Ascending aorta (tissue), 2 donors: ENCODE results near the gene ZMYM3. TPM values are rescaled to one million over a fixed set of nuclear protein-coding genes. Genes with fewer than 3 reads are reported as not detected.
"Not testable (repeated sequence)": the region's sequence is repeated elsewhere in the genome, so short reads cannot be mapped to it uniquely, and the experiment has no call there.

Source experiments
- DNase-seq, 2 donors: peaks; one replicate each; pipeline ENCODE4 v3.0.0-alpha.2; 2019; ENCODE audit warnings: low spot score in 2 of 2
- H3K27ac ChIP-seq, 2 donors: fragments of 200-600 bp; sonication (generic); one replicate each; pipeline ENCODE4 v1.5.1; 2016 to 2017; ENCODE audit warnings: mild to moderate bottlenecking in 1 of 2
- H3K27me3 ChIP-seq: fragments of 200-600 bp; sonication (generic); one replicate; pipeline ENCODE4 v1.5.1; 2017
- H3K36me3 ChIP-seq, 2 donors: fragments of 200-600 bp; sonication (generic); one replicate each; pipeline ENCODE4 v1.5.1; 2016
- H3K4me1 ChIP-seq, 2 donors: fragments of 200-600 bp; sonication (generic); one replicate each; pipeline ENCODE4 v1.5.1; 2016 to 2017; ENCODE audit warnings: mild to moderate bottlenecking in 1 of 2
- H3K4me3 ChIP-seq, 2 donors: fragments of 200-600 bp; sonication (generic); one replicate each; pipeline ENCODE4 v1.5.1; 2016 to 2017; ENCODE audit warnings: mild to moderate bottlenecking in 1 of 2
- H3K9me3 ChIP-seq, 2 donors: fragments of 200-600 bp; sonication (generic); one replicate each; pipeline ENCODE4 v1.5.1; 2016
- CTCF ChIP-seq, 3 experiments: fragments of 200-600 bp in 2 of 3; fragments of 450-650 bp in 1 of 3; sonication (generic) in 2 of 3; IDR thresholded peaks; one replicate each; pipeline ENCODE4 v1.5.1; 2016 to 2019; ENCODE audit warnings: antibody characterized with exemption in 3 of 3, mild to moderate bottlenecking in 1 of 3, moderate library complexity in 1 of 3
- intact Hi-C: fragments of 100-400 bp; cut with DNase I; formaldehyde crosslinking; loops from one replicate; pipeline ENCODE4 v1.15.1; 2023
- total RNA-seq: library from RNA; depleted of rRNA; stranded (reverse); fragments of >200 nt; gene quantifications from one replicate; pipeline ENCODE4 v1.1.0, GENCODE V29; 2016

ZMYM3 gene
- total RNA-seq, result 12.5 TPM

DNA sequence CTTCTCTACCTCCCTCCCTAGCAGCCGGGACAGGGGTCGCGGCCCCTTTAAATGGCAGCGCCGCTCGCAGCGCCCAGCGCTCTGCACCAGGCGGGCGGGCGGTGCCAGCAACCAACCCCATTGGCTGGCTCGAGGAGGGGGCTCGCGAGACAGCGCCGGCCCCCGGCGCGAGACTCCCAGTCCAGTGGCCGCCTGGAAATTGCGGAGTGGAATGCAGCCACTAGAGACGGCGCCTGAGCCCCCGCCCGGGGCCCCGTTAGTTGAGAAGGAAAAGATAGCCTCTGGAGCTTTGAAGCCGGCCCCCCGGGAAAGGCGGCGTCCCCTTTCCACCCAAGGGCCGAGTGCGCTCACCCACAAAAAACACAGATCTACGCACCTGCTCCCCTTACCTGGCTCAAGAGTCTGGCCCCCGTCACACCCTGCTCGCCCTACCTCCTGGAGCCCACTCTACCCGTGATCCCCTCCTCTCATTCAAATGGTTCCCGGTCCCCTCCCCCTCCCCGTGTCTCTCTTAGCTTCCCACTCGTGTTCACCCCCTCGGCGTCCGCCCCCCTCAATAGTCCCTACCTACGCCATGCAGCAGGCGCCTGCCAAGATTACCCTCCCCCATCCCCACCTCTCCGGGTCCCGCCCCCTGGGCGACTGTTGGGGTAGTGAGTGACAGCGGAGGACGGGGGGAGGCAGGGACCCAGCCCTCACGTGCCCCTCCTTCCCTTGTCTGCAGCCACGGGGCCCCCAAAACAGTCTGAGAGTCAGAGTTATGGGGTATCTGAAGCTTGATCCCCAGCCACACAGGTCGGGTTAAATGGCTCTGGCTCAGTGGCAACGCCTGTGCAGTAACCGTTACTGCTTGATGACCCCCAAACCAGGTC lies at the start of gene ZMYM3:
TSS of gene ZMYM3 (minus strand) at position 49 of the 872 bp plus-strand sequence. CDS start 885 bp downstream, outside the sequence.
- Histone ChIP-seq H3K36me3 (peaks cover 0 to 6% of the 10 kb centered on the region in 2 donors), H3K4me3 (peak within 1 kb of the TSS; percentile 51 to 73), H3K27me3 (no peaks in the 10 kb centered on the region), H3K9me3 (no peaks in the 10 kb centered on the region), H3K4me1 (peaks cover 2 to 8% of the 10 kb centered on the region in 2 donors), H3K27ac (peak within 1 kb of the TSS; percentile 77 to 91)
- no peak for TF ChIP-seq CTCF (IDR thresholded peaks at IDR 0.05)
- DNase-seq, result peak; percentile 57 to 89
- intact Hi-C loops, result loop anchor here (1.0 kb wide), 3 partner anchors 29 to 111 kb away; partner anchors contain the start of gene NONO

- Histone ChIP-seq H3K4me1 (no peaks in the 10 kb centered on the region), H3K9me3 (no peaks in the 10 kb centered on the region), H3K36me3 (peaks cover 13 to 25% of the 10 kb centered on the region in 2 donors), H3K27ac (peak overlapping the region; percentile 58 to 70), H3K4me3 (peak overlapping the region; percentile 21 to 63), H3K27me3 (no peaks in the 10 kb centered on the region)
- no peak for DNase-seq
- intact Hi-C loops, result loop anchor here (5.0 kb wide), 1 partner anchor 60 kb away; no protein-coding TSS in a partner anchor
- TF ChIP-seq CTCF (IDR thresholded peaks at IDR 0.05), result no peak
Measured at GRCh38 chrX:71302461-71303213, 48.7 kb upstream of the ZMYM3 start.

GRCh38 chrX:71301195-71301924 lies 47.4 kb upstream of the ZMYM3 start, which contains the start of gene ITGB1BP2:
Gene ITGB1BP2, plus strand, starts transcription at chrX:71301750. Its CDS starts 57 bp downstream, at chrX:71301807.
- peak in 1 of 2 donors; percentile 66 for DNase-seq
- Histone ChIP-seq H3K4me3 (peak within 1 kb of the TSS; percentile 21 to 63), H3K9me3 (no peaks in the 10 kb centered on the region), H3K27me3 (no peaks in the 10 kb centered on the region), H3K36me3 (peaks cover 19 to 37% of the 10 kb centered on the region in 2 donors), H3K4me1 (no peaks in the 10 kb centered on the region), H3K27ac (peak within 1 kb of the TSS; percentile 58 to 70)
- TF ChIP-seq CTCF (IDR thresholded peaks at IDR 0.05), result no peak
- intact Hi-C loops, result loop anchor here (1.0 to 5.0 kb wide), 2 partner anchors 18 to 61 kb away; partner anchors contain the start of gene NONO

DNA sequence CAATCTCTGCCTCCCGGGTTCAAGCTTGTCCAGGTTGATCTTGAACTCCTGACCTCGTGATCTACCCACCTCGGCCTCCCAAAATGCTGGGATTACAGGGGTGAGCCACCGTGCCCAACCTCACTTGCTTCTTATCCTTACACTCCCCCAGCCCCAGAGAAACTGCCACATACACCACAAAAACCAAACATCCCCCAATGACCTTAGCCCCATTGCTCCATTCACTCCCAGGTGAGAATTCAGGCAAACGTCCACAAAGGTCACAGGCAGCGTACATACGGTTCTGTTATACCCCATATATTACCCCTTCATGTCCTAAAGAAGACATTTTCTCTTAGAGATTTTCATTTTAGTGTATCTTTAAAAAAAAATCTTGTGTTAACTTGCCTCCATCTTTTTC lies 46.6 kb upstream of the ZMYM3 start:
- H3K27me3 ChIP-seq, DNase-seq, H3K4me1 ChIP-seq, H3K9me3 ChIP-seq, H3K27ac ChIP-seq, H3K4me3 ChIP-seq: not testable (repeated sequence)
- peaks cover 25 to 46% of the 10 kb centered on the region in 2 donors for H3K36me3 ChIP-seq
- intact Hi-C loops, result loop anchor here (5.0 kb wide), 1 partner anchor 62 kb away; no protein-coding TSS in a partner anchor

- intact Hi-C loops, result loop anchor here (5.0 kb wide), 1 partner anchor 62 kb away; no protein-coding TSS in a partner anchor
- not testable (repeated sequence) for DNase-seq, H3K4me1 ChIP-seq, H3K9me3 ChIP-seq, H3K27me3 ChIP-seq, H3K27ac ChIP-seq, H3K4me3 ChIP-seq
- peaks cover 30 to 49% of the 10 kb centered on the region in 2 donors for H3K36me3 ChIP-seq
Measured at GRCh38 chrX:71300064-71300463, 46.1 kb upstream of the ZMYM3 start.

DNA sequence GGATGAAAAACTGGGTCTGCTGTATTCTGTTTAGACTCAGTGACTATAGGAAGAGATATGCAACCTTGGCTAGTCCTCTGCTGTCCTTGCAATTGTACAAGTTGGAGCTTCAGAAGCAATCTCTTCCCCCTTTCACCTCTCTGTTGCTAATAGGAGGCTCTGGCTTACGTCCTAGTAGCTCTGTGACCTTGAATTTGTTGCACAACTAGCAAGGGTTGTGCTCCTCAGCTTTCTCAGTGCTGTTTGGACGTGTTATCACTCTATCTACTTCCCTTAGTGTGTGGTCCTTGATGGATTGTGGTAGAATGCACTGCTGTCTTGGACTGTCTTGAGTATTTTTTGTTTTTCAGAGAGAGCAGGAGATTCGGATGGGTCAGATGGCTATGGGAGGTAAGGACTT lies 44.2 kb upstream of the ZMYM3 start:
- TF ChIP-seq CTCF (IDR thresholded peaks at IDR 0.05), result no peak
- no peak for DNase-seq
- Histone ChIP-seq H3K36me3 (peaks cover 48 to 69% of the 10 kb centered on the region in 2 donors), H3K4me1 (no peaks in the 10 kb centered on the region), H3K9me3 (no peaks in the 10 kb centered on the region), H3K27me3 (no peaks in the 10 kb centered on the region), H3K27ac (no peak overlapping the region), H3K4me3 (no peak overlapping the region)
- intact Hi-C loops, result no loop called here
